GM19372 (cell line): ENCODE results near the gene TFF2.

ENCODE experiments used
- ATAC-seq: cut with Tn5 transposase; IDR thresholded peaks from one replicate; pipeline ENCODE4 v1.9.1; 2021; ENCODE audit warnings: mild to moderate bottlenecking, low read depth, moderate library complexity; ENCODE audit not compliant: unreplicated experiment

TFF2 gene

DNA sequence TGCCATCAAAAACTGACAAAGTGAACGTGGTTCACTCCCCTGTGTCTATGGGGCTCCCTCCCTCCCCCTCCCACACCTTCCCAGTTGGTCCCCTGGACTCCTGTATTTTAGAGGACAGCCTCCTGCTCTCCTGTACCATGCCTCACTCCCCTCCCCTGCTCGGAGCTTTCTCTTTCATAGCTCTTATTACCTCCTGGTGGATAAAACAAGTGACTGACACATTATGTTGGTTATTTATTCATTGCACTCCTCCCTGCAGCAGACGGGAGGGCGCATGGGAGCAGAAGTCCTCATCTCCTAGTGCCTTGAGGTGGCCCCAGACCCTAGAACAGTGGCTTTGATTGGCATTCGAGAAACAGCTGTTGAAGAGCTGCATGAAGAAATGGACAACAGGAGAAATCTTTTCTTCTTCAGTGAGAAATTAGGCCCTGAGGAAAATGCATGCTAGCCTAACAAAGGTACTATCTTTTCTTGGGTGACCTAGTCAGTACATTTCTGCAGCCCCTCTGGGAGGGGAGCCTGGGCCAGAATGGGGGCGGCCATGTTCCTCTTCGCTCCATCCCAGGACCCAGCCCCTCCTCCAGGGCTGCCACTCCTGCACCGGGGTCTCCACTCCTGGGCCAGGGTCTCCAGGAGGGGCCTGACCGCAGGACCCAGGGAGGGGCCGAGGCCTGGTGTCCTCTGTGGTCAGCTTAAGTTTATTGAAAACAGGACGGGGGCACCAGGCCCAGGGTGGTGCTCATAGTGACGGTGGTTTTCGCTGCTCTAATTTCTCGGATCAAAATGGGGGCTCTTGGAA is 16.8 kb upstream of the TFF2 start:
- ATAC-seq: no peak

GRCh38 chr21:42366292-42367010 is 15.7 kb upstream of the TFF2 start, which contains the start of gene TFF1:
TFF1 (minus strand) TSS chr21:42366535; CDS start chr21:42366495, 40 bp downstream.
- ATAC-seq: no peak

DNA sequence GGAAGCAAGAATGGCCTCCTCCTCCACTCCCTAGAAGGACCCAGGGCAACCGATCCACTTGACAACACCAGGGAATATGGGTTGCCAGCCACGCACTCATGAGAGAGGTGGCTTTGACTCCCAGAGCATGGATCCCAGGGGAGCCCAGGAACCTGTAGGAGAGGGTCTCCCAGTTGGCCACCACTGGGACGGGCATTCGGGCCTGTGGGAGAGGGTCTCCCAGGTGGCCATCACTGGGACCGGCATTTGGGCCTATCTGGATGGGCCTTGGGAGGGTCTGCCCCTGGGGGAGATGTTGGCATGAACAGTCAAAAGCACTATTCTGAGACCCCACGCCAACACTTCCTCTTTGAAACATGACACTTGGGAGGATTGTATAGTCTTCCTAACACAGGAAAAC is 15.0 kb upstream of the TFF2 start:
- ATAC-seq: no peak

DNA sequence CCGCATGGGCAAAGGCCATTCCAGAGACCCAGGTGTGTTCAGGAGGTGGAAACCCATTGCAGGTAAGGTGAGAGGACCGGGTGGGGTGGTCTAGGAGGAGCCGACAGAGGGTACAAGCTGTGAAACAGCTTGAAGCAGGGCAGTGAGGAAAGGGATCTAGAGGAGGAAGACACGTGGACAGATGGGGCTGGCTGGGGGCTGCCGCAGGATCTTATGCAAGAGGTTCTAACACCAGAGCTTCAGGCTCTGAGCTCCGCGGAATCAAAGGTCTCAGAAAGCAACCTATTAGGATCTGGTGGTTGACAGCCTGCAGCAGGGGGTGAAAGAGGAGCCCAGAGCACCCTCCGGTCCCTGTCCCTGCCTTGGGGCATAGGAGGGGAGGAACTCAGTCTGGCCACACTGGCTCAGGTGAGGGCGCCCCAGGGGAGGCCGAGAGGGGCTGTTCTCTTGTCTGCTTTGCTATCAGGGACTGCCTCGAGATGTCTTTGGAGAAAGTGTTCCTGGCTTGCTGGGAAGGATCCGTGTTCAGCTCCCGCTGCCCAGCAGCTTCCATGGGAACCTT is 13.6 kb upstream of the TFF2 start:
- no peak for ATAC-seq

DNA sequence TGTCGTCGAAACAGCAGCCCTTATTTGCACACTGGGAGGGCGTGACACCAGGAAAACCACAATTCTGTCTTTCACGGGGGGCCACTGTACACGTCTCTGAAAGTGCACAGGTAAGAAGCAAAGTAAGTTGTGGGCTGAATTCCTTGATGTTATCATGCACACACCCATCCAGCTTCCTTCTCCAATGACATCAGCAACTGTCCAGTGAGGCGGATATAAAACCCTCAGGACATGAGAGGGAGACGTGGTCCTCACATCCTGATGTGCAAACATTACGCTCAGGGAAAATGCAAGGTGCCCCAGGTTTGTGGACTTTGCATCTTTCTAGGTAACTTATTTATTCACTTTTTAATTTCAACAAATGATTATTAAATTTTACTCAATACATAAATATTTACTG is 12.5 kb upstream of the TFF2 start:
- no peak for ATAC-seq

DNA sequence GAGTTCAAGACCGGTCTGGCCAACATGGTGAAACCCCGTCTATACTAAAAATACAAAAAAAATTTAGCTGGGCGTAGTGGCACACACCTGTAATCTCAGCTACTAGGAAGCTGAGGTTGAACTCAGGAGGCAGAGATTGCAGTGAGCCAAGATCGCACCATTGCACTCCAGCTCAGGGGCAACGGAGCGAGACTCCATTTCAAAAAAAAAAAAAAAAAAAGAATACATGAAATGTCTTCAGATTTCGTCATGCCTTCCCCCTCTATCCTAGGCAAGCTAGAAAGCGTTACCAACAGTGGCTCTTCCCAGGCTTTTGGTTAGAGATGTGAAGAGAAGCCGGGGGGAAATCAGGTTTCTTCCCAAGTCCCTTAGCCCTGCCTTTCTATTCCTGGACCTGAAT is 11.9 kb upstream of the TFF2 start:
- no peak for ATAC-seq

- no peak for ATAC-seq
Measured at GRCh38 chr21:42362198-42362597, 11.4 kb upstream of the TFF2 start.

DNA sequence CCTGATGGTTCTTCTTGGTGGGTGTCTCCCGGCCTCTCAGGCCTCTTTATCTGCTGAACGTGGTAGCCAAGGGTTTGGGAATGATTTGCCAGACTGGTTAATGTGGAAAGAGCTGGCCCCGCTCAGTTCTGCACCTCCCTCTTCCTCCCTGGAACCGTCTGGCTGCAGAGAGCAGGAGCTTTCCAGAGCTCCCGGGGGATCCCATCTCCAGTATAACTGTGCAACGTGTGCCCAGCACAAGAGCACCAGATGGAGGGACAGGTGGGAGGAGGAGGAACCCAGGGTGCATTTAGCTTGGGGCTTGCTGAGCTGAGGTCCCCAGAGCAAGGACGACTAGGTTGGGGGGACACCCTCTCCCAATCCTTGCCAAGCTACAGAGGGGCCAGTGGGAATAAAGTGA is 10.5 kb upstream of the TFF2 start:
- no peak for ATAC-seq

GRCh38 chr21:42360317-42360716 is 9.5 kb upstream of the TFF2 start:
- ATAC-seq: no peak

GRCh38 chr21:42358937-42359336 is 8.1 kb upstream of the TFF2 start:
- ATAC-seq: no peak

- no peak for ATAC-seq
Measured at GRCh38 chr21:42358261-42358660, 7.5 kb upstream of the TFF2 start.

- no peak for ATAC-seq
Measured at GRCh38 chr21:42357307-42357706, 6.5 kb upstream of the TFF2 start.

DNA sequence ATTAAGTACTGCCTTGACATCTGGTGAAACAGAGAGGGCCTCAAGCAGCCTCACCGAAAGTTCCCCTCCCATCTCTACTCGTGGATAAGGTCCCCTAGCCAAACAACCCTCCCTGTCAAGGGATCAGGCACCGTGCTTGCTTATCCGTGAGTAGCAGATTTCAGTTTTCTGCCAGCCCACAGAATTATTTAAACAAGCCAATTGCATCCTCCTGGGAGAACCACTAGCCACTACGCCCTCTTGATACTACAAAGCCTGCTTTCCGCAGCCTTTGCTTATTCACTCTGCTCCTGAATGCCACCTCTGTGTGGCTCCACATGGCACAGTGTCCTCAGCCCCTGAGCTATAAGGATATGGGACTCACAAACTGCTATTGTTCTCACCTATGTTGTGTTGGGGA is 5.9 kb upstream of the TFF2 start:
- no peak for ATAC-seq

- ATAC-seq: no peak
Measured at GRCh38 chr21:42356046-42356445, 5.3 kb upstream of the TFF2 start.

DNA sequence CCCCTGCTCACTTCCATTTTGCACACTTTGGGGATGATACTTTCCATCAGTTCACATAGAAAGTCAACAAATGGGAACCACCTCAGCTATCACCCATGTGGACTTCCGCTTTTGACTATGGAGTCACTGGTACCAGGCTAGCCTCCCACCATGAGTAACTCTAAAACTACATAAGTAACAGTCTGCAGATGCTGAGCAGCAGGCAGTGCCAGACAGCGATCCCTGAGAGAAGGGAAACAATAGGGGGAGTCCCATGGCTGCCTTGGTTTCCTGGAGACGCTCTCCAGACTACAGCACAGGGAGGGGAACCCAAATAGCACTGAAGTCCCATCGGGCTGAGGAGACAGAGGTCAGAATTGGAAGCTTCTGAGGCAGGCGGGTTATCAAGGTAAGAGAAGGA is 2.8 kb upstream of the TFF2 start:
- no peak for ATAC-seq

DNA sequence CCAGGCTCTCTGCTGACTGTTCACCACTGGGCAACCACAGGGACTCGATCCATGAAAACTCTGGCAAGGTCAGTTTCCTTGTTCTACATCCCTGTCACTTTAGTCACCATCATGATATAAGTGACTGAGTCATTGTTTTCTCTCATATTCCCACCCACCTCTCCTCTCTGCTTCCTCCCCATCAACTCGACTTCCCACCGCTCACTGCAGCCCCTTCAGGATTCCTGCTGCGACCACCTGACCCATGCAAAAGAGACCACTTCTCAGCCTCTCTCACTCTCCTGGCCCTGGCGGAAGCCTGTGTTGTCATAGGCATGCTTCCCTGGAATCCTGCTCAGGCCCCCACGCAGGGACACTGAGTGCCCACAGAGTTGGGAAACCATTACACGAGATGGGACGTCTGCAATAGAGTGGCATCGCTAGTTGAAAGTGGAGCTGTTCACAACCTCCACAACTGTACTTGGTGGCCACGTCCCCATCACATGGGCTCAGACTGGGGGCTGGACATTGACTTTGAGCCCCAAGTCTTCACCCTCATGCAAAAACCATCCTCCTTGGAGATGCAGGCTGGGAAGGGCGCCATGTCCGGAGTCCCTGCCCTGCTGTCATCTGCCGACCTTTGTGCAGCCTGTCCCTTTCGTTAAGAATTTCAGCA is 1.8 kb upstream of the TFF2 start:
- no peak for ATAC-seq

DNA sequence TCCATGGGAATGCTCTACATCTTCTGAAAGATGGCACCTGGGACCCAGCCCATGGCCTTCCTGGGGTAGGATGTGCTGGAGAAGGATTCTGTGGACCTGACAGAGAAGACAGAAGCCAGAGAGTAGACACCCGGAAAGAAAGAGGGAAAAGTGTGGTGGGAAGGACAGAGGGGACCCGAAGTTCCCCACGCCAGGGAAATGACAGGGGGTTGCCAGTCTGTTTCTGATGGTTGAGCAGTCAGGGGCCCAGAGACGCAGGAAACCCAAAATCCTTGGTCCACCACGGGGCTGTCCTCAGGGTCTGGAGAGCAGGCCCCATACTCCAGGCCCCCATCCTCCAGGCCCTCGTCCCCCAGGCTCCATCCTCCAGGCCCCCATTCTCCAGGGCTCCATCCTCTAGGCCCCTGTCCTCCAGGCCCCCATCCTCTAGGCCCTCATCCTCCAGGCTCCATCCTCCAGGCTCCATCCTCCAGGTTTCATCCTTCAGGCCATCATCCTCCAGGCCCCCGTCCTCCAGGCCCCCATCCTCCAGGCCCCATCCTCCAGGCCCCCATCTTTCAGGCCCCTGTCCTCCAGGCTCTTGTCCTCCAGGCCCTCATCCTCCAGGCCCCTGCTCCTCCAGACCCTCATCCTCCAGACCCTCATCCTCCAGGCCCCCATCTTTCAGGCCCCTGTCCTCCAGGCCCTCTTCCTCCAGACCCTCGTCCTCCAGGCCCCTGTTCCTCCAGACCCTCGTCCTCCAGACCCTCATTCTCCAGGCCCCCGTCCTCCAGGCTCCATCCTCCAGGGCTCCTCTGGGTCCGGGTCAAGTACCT is 1.0 kb upstream of the TFF2 start:
- no peak for ATAC-seq

GRCh38 chr21:42350318-42350910 is 380 bp downstream of the TFF2 start:
- ATAC-seq: no peak

- no peak for ATAC-seq
Measured at GRCh38 chr21:42349420-42350317, 1.1 kb downstream of the TFF2 start.
